ENCODE results near the gene ELMO1. TPM values are rescaled to one million over a fixed set of nuclear protein-coding genes. Genes with fewer than 3 reads are reported as not detected.

ELMO1 gene
- total RNA-seq, 1 experiment from 2014 or later, result 10.1 TPM

DNA sequence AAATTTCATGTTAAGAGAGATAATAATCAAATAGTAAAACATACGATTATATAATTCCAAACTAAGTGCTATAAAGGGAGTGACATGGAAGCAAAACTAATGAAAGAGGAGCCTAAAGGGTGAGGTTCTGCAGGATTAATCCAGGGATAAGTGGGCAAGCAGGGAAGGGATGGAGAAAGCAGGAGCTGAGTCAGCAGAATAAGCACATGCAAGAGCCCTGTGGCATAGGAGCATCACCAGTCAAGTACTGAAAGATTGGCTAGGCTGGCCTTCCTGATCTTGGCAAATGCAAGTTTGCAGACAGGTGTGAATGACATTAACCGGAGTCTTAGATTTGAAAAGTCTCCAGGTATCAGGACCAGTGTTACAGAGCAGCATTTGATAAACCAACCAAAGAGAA is 336.4 kb downstream of the ELMO1 start:
- DNase-seq (ENCODE audit: extremely low read depth, low read depth), result no peak

DNA sequence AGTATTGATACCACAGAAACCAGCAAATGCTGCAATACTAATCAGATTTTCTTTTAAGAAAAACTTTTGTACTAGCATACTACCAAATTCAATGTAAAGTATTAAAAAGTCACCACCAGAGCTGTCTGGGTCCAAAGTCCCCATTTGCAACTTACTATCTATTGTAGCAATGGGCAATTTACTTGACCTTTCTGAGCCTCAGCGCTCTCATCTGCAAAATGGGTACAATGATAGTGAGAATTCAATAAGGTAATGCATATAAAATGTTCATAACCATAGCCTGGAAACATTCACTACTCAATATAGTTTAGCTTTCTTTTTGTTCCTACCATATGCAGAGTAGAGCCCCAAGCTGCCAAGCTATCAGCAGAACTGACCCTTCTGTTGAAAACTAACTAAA is 337.2 kb downstream of the ELMO1 start:
- no peak for DNase-seq (ENCODE audit: extremely low read depth, low read depth)

DNA sequence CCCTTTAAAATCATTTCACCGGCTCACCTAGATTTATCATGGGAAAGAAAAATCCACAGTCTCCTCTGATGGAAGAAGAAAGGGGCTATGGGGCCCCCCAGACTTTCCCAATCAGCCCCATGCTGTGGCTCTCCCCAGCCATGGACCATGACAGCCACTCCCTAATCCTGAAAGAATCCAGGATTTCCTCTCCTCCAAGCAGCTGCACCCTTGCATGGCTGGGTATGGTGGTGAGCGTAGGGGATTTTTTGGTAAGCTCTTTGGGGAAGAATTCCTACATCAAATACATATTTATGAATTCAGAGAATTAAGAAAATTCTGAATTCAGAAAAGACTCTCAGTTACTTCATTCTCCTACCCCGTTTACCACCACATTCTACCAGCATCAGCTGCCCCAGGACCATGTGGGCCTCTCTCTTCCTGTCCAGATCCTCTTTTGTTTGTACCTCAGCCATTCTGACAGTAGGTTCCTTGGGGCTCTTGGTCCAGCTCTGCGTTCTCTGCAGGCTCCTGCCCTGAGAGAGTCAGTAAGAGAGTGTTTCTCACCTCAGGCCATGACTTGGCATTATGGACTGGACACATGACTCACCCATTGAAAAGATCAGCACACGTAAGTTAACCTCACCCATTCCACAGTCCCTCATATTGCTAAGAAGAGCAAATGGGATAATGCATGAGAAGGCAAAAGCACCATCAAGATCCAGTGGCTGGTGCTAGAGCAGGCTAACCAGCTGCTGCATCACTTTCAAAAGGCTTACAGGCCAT is 337.8 kb downstream of the ELMO1 start:
- peak; percentile 3 for DNase-seq (ENCODE audit: extremely low read depth, low read depth)

DNA sequence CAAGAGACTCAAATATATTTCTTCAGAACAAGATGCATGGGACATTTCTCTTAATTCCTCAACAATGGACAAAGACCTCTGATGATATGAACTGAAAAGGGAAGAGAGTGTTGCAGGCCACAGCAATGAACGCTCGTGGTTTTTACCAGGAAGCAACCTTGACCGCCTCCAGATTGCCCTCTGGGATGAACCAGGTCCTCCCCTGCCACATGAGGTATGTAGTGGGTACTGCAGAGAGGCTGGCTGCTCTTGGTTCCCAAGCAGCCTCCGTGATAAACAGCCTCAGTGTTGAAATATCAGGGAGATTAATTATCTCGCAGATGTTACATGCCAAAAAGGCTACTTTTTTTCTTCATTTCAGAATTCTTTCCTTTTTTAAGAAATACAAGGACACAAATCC is 338.8 kb downstream of the ELMO1 start:
- DNase-seq (ENCODE audit: extremely low read depth, low read depth), result no peak

DNA sequence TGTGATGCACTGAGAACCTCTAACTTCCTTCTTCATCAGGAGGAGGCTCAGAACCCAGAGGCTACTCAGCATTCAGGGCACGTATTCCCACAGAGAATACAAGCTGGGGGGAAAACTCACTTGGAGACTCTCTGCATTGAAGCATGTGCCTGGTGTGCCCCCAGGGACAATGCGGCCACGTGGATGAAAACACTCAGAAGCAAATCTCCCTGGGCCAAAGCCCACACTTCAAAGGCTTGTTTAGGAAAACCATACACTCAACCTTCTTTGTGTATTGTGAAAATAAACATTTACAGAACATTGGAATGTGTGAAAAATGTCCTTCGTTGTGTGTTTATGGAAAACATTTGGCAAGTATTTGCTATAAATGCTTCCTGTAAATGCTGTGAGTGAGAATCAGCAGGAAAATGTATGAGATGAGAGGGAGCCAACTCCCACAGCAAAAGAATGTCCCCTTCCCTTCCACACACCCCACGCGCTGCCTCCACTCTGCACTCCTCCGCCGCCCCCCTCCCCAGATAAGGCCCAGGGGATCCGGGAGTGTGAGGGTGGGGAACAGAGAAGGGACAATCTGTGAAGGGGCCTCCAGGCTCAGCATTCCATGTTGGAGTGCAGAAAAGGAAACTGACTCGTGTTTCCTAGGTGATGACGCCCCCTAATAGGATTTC is 339.5 kb downstream of the ELMO1 start:
- DNase-seq (ENCODE audit: extremely low read depth, low read depth), result peak; percentile 52

DNA sequence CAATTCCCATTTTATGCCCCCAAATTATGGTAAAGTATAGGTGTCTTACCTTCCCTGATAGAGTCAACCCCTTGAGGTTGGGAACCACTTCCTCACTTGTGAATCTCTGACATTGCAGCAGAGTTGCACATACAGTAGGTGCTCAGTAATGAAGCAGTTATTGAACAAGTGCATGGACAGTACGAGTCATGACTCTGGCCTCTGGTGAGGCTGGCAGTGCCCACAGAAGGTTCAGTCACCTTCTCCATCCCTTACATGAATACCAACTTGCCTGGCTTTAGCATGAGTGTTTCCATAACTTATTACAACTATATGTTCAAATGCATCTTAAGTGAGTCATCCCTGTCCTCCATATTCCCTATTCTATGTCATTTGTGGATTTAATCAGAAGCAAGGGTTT is 340.0 kb downstream of the ELMO1 start:
- peak; percentile 26 for DNase-seq (ENCODE audit: extremely low read depth, low read depth)

DNA sequence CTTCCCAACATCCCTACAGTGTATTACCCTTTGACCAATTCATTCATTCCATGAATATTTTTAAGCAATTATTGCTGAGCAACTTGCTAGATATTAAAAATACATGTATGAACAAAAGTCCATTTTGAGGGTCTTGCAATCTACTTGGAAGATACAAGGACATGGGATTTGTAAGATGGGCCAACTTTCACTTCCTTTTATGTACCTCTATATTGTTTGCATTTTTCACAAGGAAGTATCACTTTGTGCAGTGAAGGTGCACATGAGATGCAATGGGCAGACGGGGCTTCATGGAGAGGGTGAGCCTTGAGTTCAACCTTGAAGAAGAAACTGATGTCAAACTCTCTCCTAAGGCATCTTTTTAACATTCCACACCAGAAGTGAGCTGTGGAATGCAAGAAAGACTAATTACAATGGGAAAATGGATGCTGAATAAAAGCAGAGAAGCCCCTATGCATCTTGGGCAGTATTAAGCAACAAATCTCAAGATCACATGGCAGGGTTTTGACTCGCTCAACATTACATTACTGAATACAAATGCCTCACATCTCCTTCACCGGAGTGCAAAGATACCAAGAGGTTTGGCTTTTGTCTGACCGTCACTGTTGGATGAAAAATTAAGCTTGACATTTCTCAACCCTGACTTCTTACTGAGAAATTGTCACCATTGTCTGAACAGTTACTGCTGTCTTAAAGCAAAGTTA is 341.5 kb downstream of the ELMO1 start:
- DNase-seq (ENCODE audit: extremely low read depth, low read depth), result no peak

DNA sequence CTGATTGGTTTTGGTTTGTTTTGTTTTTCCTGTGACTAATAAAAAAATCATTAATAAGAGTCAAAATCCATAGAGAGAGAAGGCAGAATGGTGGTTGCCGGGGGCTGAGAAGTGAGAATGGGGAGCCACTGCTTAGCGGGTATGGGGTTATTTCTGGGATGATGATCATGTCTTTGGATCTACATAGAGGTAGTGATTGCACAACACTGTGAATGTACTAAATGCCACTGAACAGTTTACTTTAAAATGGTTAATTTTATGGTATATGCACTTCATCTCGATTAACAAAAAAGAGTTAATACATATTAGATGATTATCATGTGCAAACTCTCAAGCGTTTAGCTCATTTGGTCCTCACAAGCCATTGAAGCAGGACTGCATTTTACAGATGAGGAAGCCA is 342.9 kb downstream of the ELMO1 start:
- DNase-seq (ENCODE audit: extremely low read depth, low read depth), result no peak

DNA sequence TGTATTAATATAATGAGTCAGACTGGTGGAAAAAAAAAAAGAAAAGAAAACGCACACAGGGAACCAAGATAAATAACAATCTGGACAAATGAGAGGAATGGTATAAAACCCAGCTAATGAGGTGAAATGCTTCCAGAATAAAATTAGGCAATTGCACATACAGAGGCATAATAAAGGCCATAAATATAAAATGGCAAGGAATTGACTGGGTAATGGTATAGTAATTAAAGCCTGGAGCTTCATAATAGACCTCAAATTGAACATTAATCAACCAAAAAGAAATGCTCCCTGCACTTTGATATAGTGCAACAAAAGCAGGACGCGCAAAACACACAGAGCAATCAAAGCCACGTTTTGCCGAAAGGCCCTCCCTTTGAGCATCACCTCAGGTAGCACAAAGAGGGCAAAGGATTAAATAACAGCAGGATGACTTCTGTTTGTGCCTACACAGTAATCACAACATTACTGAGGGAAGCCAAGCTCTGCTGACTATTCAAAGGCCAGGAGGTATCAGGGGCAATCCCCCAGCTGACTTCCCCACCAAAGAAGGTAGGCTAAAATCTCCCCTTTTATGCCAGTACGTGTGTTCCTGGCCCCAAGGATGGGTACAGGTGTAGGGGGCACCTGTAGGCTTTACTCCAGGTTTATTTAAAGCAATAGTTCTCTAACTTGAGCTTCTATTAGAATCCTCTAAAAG is 343.7 kb downstream of the ELMO1 start:
- DNase-seq (ENCODE audit: extremely low read depth, low read depth), result no peak

DNA sequence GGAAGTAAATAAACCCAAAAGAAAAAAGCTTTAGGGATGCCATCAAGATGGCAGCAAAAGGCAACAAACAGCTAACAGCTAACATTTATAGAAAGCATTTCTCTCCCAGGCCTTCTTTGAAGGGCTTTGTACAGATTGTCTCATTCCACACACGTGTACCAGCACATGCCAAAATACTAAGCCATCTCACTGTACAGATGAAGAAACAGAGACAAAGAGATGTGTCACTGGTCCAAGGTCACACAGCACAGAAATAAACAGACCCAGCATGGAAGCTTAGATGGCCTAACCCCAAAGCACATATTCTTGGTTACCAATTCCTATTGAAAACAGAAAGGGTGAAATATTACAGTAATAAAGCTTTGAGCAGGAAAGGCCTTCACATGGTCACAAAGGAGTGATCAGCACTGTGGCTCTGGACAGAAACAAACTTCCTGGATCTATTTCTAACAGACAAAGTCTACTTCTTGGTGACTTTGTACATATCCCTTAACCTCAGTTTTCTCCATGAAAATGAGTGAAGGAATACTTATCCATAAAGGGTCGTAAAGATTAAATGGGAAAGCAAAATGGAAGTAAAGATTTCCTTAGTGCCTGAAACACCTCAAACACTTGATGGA is 346.0 kb downstream of the ELMO1 start:
- DNase-seq (ENCODE audit: extremely low read depth, low read depth), result no peak

DNA sequence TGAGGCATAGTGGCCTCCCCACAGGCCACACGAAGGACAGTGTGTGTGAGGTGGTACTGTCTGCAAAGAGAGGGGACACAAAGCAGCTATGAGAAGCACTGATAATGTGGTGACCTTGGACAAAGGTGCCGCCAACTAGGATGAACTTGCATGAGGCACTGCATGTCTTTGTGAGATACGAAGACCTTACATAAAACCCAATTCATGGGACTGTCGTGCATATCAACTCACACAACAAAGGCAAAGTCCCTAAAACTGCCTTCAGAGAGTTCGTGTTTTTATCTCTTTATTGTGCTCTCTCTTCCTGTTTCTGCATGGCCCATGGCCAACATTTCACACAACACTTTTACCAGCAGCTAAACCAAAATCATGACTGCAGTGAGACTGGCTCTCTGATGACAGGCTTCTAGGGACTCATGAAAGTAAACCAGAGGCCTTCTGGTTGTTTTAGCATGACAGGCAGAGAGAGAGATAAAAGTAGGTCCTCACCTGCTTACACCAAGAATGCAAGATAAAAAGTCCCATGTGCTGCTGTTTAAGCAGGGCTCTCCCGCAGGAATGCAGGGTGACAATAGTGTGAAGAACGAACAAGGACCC is 347.8 kb downstream of the ELMO1 start:
- no peak for DNase-seq (ENCODE audit: extremely low read depth, low read depth)

DNA sequence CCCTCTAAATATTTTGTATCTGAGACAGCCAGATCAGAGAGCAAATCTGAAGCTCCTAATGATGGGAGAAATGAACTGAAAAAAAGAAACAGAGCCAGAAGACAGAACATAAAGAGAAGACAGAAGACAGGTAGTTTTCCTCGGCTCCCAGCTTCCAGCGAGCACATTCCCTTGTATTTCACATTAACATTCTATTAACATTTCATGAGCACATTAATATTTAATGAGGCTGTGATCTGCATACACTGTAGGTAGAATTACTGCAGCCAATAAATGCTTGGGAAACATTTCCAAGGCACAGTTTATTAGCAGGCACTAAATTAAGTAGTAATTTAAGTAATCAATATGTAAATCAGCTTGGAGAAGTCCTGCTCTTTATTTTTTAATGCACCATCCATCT is 349.9 kb downstream of the ELMO1 start:
- DNase-seq (ENCODE audit: extremely low read depth, low read depth), result no peak

DNA sequence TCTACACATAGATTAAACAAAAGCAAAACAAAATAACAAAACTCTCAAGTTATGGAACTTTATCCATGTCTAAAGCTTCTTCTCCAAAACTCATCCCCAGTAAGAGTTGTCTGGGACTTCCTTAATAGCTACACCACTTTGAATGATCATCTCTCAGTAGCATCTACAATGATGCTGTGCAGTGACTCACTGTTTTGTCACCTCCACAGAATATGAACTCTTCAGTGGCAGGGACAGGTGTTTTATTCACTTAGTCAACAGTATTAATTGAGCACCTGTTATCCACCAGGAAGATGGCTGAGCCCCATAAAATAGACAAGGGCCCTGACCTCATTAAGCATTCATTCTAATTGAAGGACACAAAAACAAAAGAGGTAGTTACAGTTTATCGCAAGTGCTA is 350.7 kb downstream of the ELMO1 start:
- DNase-seq (ENCODE audit: extremely low read depth, low read depth), result no peak

DNA sequence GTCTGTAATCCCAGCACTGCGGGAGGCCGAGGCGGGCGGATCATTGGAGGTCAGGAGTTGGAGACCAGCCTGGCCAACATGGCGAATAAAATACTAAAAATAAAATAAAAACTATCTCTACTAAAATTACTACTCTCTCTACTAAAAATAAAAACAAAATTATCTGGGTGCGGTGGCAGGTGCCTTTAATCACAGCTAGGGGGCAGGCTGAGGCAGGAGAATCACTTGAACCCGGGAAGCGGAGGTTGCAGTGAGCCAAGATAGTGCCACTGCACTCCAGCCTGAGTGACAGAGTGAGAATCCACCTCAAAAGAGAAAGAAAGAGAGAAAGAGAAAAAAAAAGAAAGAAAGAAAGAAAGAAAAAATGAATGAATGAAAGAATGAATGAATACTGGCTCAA is 351.4 kb downstream of the ELMO1 start:
- no peak for DNase-seq (ENCODE audit: extremely low read depth, low read depth)

DNA sequence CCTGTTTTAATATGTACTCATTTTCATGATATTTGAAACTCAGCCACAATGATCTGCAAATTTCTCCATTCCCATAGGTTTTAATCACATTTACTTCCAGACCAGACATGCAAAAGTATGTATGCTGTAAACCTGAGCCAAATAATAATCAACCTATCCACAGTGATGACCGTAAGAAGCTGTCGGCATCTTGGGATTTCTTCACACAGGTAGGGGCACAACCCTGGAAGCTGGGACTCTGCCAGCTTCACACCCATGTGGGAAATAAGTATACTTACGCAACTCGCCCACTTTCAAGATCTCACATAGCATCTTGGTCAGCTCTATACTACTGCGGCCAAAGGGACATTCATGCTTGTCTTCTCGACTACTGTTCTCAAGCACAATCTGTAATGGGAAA is 352.3 kb downstream of the ELMO1 start:
- DNase-seq (ENCODE audit: extremely low read depth, low read depth), result no peak

DNA sequence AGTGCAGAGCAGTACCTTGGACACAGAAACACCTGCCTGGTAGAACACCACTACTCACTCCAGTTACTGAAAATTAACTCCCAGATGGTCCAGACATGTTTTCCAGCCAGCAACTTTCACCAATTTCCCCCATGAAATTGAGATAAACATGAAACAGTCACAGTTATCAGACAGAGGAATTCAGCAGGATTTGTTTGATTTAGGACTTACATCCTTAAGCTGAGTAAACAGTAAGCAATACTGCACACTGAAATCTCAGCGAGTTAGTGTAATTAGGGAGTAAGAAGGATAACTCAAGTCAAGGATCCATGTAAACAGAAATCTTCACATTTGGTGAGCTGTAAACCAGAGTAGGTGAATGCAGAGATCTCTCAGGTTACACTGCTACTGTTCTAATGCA is 353.5 kb downstream of the ELMO1 start:
- no peak for DNase-seq (ENCODE audit: extremely low read depth, low read depth)

DNA sequence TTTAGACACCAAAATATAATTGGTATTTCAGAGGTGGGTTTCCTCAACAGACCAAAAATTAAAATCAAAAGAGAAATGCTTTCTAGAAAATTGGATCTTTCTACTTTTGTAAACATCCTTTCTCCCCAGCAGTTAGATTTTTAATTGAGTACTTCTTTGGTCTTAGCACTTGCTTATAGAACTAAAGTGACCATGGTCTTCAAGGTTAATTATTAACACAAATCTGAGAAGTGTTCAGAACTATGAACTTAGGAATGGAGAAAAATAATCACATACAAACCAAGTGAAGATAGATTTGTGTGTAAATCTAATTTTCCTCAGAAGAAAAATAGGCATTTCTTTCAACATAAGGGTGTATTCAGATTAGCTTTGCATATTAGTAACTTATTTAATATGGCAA is 355.4 kb downstream of the ELMO1 start:
- DNase-seq (ENCODE audit: extremely low read depth, low read depth), result no peak

DNA sequence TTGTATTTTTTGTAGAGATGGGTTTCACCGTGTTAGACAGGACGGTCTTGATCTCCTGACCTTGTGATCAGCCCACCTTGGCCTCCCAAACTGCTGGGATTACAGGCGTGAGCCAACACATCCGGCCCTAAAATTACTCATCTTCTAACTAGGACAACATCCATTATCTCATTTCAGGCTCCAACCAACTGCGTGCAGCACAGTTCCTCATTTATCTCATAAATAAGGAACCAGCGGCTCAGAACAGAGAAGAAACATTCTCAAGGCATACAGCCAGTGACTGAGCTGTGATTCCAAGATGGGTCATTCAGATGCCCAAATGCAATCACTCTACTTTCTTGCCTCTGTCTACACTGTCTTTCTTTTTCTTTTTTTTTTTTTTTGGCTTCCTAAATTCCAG is 356.1 kb downstream of the ELMO1 start:
- DNase-seq (ENCODE audit: extremely low read depth, low read depth), result no peak

DNA sequence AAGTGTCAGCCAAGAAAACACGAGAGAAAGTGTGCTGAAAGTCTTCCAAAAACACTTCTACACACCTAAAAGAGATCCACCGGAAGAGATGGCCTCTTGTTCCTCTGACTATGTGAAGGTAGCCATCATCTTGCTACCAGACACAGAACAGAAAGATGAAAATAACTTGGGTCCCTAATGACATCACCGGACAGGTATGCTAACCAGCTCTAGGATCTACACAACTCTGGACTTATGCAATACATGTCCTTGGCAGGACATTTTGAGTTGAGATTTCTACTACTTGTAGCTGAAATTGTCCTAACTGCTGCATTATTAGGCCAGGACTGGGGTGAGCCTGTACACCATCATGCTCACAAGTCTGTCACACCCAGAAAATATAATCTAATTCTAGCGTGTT is 358.7 kb downstream of the ELMO1 start:
- DNase-seq (ENCODE audit: extremely low read depth, low read depth), result no peak

DNA sequence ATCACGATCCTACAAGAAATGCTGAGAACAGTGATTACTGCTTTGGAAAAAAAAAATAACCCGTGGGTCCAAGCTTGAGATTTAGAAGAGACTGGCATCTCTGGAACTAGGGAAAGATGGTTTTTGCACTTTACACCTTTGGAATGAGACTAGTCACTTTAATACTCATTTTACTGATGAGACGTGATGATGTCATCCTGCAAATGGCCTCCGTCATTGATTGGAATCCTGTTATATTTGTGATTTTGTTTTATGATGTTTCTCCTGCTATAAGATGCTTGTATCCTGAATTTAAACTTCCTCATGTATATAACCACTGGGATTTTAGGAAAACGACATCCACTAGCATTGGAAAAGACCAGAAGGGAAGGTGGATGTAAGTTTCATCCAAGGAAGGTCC is 363.1 kb downstream of the ELMO1 start:
- no peak for DNase-seq (ENCODE audit: extremely low read depth, low read depth)

DNA sequence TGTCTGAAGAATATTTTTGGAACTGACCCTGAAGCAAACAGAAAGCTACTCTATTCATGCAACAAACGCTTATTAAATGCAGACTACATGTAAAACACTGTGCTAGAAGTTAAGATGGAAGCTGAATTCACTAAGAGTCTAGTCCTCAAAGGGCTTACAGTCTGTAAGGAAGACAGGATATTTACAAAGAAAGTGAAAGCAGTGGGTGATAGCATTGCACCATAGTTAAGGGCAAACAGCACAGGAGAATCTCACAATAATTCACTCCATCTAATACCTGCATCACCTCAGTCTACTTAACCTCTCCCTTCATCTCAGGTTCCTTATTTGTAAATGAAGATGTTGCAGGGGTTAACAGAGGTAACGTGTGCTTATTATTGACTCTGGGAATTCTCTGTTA is 364.4 kb downstream of the ELMO1 start:
- no peak for DNase-seq (ENCODE audit: extremely low read depth, low read depth)

Measured in NCI-H460 (cell line).